T-helper 17 cell (primary cell): ENCODE data around the gene IL5RA. TPM values are rescaled to one million over a fixed set of nuclear protein-coding genes. Genes with fewer than 3 reads are reported as not detected.

Experiments used
- ATAC-seq: fragments of 150-1000 bp; cut with Tn5 transposase; 2 replicates; pipeline ENCODE4 v1.10.0; 2021; ENCODE audit warnings: mild to moderate bottlenecking, moderate library complexity
- DNase-seq, 3 donors: peaks; one replicate each; pipeline versions ENCODE4 v3.0.0 to v3.0.0-alpha.2; 2020 to 2021
- H3K9me3 ChIP-seq: one replicate; pipeline ENCODE4 v1.7.0; 2013; ENCODE audit warnings: low read length, mild to moderate bottlenecking; ENCODE audit not compliant: control insufficient read depth, poor library complexity, severe bottlenecking
- H3K27ac Mint-ChIP-seq: one replicate; pipeline ENCODE4 v1.8.0; 2022; ENCODE audit warnings: mild to moderate bottlenecking, moderate library complexity, mixed read lengths
- H3K27me3 Mint-ChIP-seq: one replicate; pipeline ENCODE4 v1.8.0; 2022; ENCODE audit warnings: mixed read lengths
- H3K36me3 Mint-ChIP-seq: one replicate; pipeline ENCODE4 v1.8.0; 2022; ENCODE audit warnings: low read depth, mixed read lengths
- H3K4me1 Mint-ChIP-seq: one replicate; pipeline ENCODE4 v1.8.0; 2022; ENCODE audit warnings: mild to moderate bottlenecking, mixed read lengths
- H3K4me3 Mint-ChIP-seq: one replicate; pipeline ENCODE4 v1.8.0; 2022; ENCODE audit warnings: mild to moderate bottlenecking, moderate library complexity, mixed read lengths
- total RNA-seq, 4 donors: library from RNA in 2 of 4; stranded (reverse) in 2 of 4; gene quantifications; one replicate each; pipeline ENCODE4 v1.2.3 and lab custom pipeline; 2022 to 2026

IL5RA gene
- total RNA-seq, 2 donors from 2014 or later = 3.7 to 10.4 TPM

GRCh38 chr3:3101660-3102458 is 8.3 kb downstream of the IL5RA start:
- ATAC-seq (no peak), DNase-seq (no peak)
- H3K9me3 ChIP-seq = no peaks in the 10 kb centered on the region
- no peaks in the 10 kb centered on the region for H3K4me1 Mint-ChIP-seq
- H3K36me3 Mint-ChIP-seq = no peaks in the 10 kb centered on the region
- H3K27ac Mint-ChIP-seq = no peak overlapping the region
- H3K27me3 Mint-ChIP-seq = no peaks in the 10 kb centered on the region
- no peak overlapping the region for H3K4me3 Mint-ChIP-seq

- no peak overlapping the region for H3K27ac Mint-ChIP-seq
- no peak overlapping the region for H3K4me3 Mint-ChIP-seq
- peaks cover 2% of the 10 kb centered on the region for H3K27me3 Mint-ChIP-seq
- no peaks in the 10 kb centered on the region for H3K36me3 Mint-ChIP-seq
- no peaks in the 10 kb centered on the region for H3K9me3 ChIP-seq
- no peaks in the 10 kb centered on the region for H3K4me1 Mint-ChIP-seq
- no peak for ATAC-seq
- no peak for DNase-seq
These were observed 12.2 kb downstream of the IL5RA start for GRCh38 chr3:3097958-3098357.

GRCh38 chr3:3089017-3089416 is 21.2 kb downstream of the IL5RA start:
- ATAC-seq (no peak), DNase-seq (no peak)
- no peaks in the 10 kb centered on the region for H3K9me3 ChIP-seq
- no peaks in the 10 kb centered on the region for H3K36me3 Mint-ChIP-seq
- H3K4me1 Mint-ChIP-seq = peaks cover 7% of the 10 kb centered on the region
- H3K4me3 Mint-ChIP-seq = no peak overlapping the region
- H3K27me3 Mint-ChIP-seq = peaks cover 5% of the 10 kb centered on the region
- H3K27ac Mint-ChIP-seq = no peak overlapping the region

- Mint-ChIP-seq H3K36me3 (no peaks in the 10 kb centered on the region), H3K4me1 (peaks cover 6% of the 10 kb centered on the region), H3K4me3 (no peak overlapping the region), H3K27me3 (peaks cover 6% of the 10 kb centered on the region), H3K27ac (no peak overlapping the region)
- no peak for ATAC-seq
- no peak for DNase-seq
- H3K9me3 ChIP-seq = no peaks in the 10 kb centered on the region
These were observed 22.3 kb downstream of the IL5RA start for GRCh38 chr3:3087716-3088465.

- Mint-ChIP-seq H3K27me3 (peaks cover 5% of the 10 kb centered on the region), H3K36me3 (no peaks in the 10 kb centered on the region), H3K4me3 (no peak overlapping the region), H3K27ac (no peak overlapping the region), H3K4me1 (peaks cover 5% of the 10 kb centered on the region)
- DNase-seq (no peak), ATAC-seq (no peak)
- H3K9me3 ChIP-seq = no peaks in the 10 kb centered on the region
These were observed 22.9 kb downstream of the IL5RA start for GRCh38 chr3:3087279-3087678.

- Mint-ChIP-seq H3K4me1 (peaks cover 5% of the 10 kb centered on the region), H3K27ac (no peak overlapping the region), H3K27me3 (peaks cover 5% of the 10 kb centered on the region), H3K4me3 (no peak overlapping the region), H3K36me3 (no peaks in the 10 kb centered on the region)
- no peak for DNase-seq
- no peaks in the 10 kb centered on the region for H3K9me3 ChIP-seq
- ATAC-seq = no peak
These were observed 23.9 kb downstream of the IL5RA start for GRCh38 chr3:3086239-3086638.

- Mint-ChIP-seq H3K27ac (no peak overlapping the region), H3K4me1 (peaks cover 5% of the 10 kb centered on the region), H3K36me3 (no peaks in the 10 kb centered on the region), H3K27me3 (peaks cover 5% of the 10 kb centered on the region), H3K4me3 (no peak overlapping the region)
- DNase-seq = no peak
- H3K9me3 ChIP-seq = no peaks in the 10 kb centered on the region
- ATAC-seq = no peak
These were observed 24.4 kb downstream of the IL5RA start for GRCh38 chr3:3085782-3086181.

GRCh38 chr3:3084890-3085289 is 25.3 kb downstream of the IL5RA start:
- no peaks in the 10 kb centered on the region for H3K9me3 ChIP-seq
- ATAC-seq (no peak), DNase-seq (no peak)
- Mint-ChIP-seq H3K27ac (no peak overlapping the region), H3K27me3 (peaks cover 5% of the 10 kb centered on the region), H3K36me3 (no peaks in the 10 kb centered on the region), H3K4me3 (no peak overlapping the region), H3K4me1 (peaks cover 5% of the 10 kb centered on the region)

- DNase-seq = no peak
- H3K9me3 ChIP-seq = no peaks in the 10 kb centered on the region
- no peaks in the 10 kb centered on the region for H3K36me3 Mint-ChIP-seq
- H3K27ac Mint-ChIP-seq = no peak overlapping the region
- ATAC-seq = no peak
- H3K4me3 Mint-ChIP-seq = no peak overlapping the region
- peaks cover 10% of the 10 kb centered on the region for H3K4me1 Mint-ChIP-seq
- peaks cover 13% of the 10 kb centered on the region for H3K27me3 Mint-ChIP-seq
These were observed 27.8 kb downstream of the IL5RA start for GRCh38 chr3:3082234-3082924.

GRCh38 chr3:3081381-3082233 is 28.6 kb downstream of the IL5RA start:
- no peak overlapping the region for H3K4me3 Mint-ChIP-seq
- no peak for DNase-seq
- peaks cover 13% of the 10 kb centered on the region for H3K27me3 Mint-ChIP-seq
- no peak for ATAC-seq
- H3K4me1 Mint-ChIP-seq = peaks cover 10% of the 10 kb centered on the region
- no peaks in the 10 kb centered on the region for H3K36me3 Mint-ChIP-seq
- H3K27ac Mint-ChIP-seq = no peak overlapping the region
- no peaks in the 10 kb centered on the region for H3K9me3 ChIP-seq

- DNase-seq (no peak), ATAC-seq (no peak)
- Mint-ChIP-seq H3K27me3 (peaks cover 13% of the 10 kb centered on the region), H3K36me3 (no peaks in the 10 kb centered on the region), H3K4me1 (peaks cover 7% of the 10 kb centered on the region), H3K4me3 (no peak overlapping the region), H3K27ac (no peak overlapping the region)
- no peaks in the 10 kb centered on the region for H3K9me3 ChIP-seq
These were observed 29.9 kb downstream of the IL5RA start for GRCh38 chr3:3080309-3080708.

- H3K27me3 Mint-ChIP-seq = peaks cover 8% of the 10 kb centered on the region
- peaks cover 5% of the 10 kb centered on the region for H3K4me1 Mint-ChIP-seq
- DNase-seq (no peak), ATAC-seq (no peak)
- H3K36me3 Mint-ChIP-seq = no peaks in the 10 kb centered on the region
- H3K9me3 ChIP-seq = no peaks in the 10 kb centered on the region
- H3K27ac Mint-ChIP-seq = no peak overlapping the region
- no peak overlapping the region for H3K4me3 Mint-ChIP-seq
These were observed 35.5 kb downstream of the IL5RA start for GRCh38 chr3:3074551-3075257.
